ENCODE results near the gene SDSL. TPM values are rescaled to one million over a fixed set of nuclear protein-coding genes. Genes with fewer than 3 reads are reported as not detected.

SDSL gene
- total and polyA plus RNA-seq, 2 experiments from 2014 or later, result not detected

DNA sequence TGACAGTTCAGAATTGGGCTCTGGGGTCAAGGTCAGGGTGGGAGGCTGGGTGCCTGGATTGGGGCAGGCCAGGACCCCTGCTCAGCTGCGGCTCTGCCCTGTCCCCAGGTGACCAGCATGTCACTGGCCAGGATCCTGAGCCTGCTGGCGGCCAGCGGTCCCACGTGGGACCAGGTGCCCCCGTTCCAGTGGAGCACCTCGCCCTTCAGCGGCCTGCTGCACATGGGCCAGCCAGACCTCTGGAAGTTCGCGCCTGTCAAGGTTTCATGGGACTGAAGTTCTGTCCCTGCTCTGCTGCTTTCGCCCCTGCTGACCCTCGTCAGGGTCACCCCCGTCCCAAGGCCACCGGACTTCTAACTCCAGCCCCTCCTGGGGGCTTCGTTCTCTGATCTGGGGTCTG, 33.8 kb upstream of the SDSL start:
- H3K36me3 Mint-ChIP-seq (ENCODE audit: low read depth), result peaks cover 12% of the 10 kb centered on the region
- Histone ChIP-seq H3K27me3 (ENCODE audit: insufficient read depth) (no peaks in the 10 kb centered on the region), H3K9me2 (ENCODE audit: insufficient read depth) (no peaks in the 10 kb centered on the region; the same call in 1 of the 2 replicates), H4K20me1 (replicated peaks; ENCODE audit: insufficient read depth) (no peaks in the 10 kb centered on the region), H3K36me3 (ENCODE audit: insufficient read depth) (no peaks in the 10 kb centered on the region), H3K4me2 (no peak overlapping the region), H2AFZ (no peak overlapping the region), H3F3A (replicated peaks; ENCODE audit: low read depth) (0 out of 2 replicates have a peak, but pooled peaks cover 2% of the 10 kb centered on the region), H3K79me2 (replicated peaks; ENCODE audit: insufficient read depth) (no peaks in the 10 kb centered on the region), H3K4me3 (no peak overlapping the region), H3K27ac (ENCODE audit: low read depth) (no peak overlapping the region), H3K4me1 (ENCODE audit: insufficient read depth) (no peaks in the 10 kb centered on the region)
- TF ChIP-seq ZNF331 (CRISPR knock-in tag; IDR thresholded peaks at IDR 0.05; ENCODE audit: low read depth) (no peak), NANOG (IDR thresholded peaks at IDR 0.05; ENCODE audit: borderline replicate concordance) (no peak), STAT1 (IDR thresholded peaks at IDR 0.05; ENCODE audit: unreplicated experiment) (no peak), POLR2AphosphoS5 (IDR thresholded peaks at IDR 0.05; ENCODE audit: low read depth) (no peak), ZNF114 (CRISPR knock-in tag; IDR thresholded peaks at IDR 0.05) (no peak), CREB1 (CRISPR knock-in tag; IDR thresholded peaks at IDR 0.05; ENCODE audit: low read depth) (no peak), EZH2phosphoT487 (IDR thresholded peaks at IDR 0.05; ENCODE audit: unreplicated experiment) (no peak), JUNB (IDR thresholded peaks at IDR 0.05; ENCODE audit: unreplicated experiment) (no peak), EZH2 (IDR thresholded peaks at IDR 0.05; ENCODE audit: low read depth, unreplicated experiment) (no peak)
- TF ChIP-seq, protein P1, sequence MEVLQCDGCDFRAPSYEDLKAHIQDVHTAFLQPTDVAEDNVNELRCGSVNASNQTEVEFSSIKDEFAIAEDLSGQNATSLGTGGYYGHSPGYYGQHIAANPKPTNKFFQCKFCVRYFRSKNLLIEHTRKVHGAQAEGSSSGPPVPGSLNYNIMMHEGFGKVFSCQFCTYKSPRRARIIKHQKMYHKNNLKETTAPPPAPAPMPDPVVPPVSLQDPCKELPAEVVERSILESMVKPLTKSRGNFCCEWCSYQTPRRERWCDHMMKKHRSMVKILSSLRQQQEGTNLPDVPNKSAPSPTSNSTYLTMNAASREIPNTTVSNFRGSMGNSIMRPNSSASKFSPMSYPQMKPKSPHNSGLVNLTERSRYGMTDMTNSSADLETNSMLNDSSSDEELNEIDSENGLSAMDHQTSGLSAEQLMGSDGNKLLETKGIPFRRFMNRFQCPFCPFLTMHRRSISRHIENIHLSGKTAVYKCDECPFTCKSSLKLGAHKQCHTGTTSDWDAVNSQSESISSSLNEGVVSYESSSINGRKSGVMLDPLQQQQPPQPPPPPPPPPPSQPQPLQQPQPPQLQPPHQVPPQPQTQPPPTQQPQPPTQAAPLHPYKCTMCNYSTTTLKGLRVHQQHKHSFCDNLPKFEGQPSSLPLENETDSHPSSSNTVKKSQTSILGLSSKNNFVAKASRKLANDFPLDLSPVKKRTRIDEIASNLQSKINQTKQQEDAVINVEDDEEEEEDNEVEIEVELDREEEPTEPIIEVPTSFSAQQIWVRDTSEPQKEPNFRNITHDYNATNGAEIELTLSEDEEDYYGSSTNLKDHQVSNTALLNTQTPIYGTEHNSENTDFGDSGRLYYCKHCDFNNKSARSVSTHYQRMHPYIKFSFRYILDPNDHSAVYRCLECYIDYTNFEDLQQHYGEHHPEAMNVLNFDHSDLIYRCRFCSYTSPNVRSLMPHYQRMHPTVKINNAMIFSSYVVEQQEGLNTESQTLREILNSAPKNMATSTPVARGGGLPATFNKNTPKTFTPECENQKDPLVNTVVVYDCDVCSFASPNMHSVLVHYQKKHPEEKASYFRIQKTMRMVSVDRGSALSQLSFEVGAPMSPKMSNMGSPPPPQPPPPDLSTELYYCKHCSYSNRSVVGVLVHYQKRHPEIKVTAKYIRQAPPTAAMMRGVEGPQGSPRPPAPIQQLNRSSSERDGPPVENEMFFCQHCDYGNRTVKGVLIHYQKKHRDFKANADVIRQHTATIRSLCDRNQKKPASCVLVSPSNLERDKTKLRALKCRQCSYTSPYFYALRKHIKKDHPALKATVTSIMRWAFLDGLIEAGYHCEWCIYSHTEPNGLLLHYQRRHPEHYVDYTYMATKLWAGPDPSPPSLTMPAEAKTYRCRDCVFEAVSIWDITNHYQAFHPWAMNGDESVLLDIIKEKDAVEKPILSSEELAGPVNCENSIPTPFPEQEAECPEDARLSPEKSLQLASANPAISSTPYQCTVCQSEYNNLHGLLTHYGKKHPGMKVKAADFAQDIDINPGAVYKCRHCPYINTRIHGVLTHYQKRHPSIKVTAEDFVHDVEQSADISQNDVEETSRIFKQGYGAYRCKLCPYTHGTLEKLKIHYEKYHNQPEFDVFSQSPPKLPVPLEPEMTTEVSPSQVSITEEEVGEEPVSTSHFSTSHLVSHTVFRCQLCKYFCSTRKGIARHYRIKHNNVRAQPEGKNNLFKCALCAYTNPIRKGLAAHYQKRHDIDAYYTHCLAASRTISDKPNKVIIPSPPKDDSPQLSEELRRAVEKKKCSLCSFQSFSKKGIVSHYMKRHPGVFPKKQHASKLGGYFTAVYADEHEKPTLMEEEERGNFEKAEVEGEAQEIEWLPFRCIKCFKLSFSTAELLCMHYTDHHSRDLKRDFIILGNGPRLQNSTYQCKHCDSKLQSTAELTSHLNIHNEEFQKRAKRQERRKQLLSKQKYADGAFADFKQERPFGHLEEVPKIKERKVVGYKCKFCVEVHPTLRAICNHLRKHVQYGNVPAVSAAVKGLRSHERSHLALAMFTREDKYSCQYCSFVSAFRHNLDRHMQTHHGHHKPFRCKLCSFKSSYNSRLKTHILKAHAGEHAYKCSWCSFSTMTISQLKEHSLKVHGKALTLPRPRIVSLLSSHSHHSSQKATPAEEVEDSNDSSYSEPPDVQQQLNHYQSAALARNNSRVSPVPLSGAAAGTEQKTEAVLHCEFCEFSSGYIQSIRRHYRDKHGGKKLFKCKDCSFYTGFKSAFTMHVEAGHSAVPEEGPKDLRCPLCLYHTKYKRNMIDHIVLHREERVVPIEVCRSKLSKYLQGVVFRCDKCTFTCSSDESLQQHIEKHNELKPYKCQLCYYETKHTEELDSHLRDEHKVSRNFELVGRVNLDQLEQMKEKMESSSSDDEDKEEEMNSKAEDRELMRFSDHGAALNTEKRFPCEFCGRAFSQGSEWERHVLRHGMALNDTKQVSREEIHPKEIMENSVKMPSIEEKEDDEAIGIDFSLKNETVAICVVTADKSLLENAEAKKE (CRISPR knock-in tag; IDR thresholded peaks at IDR 0.05), result no peak
- TF ChIP-seq, protein P2, sequence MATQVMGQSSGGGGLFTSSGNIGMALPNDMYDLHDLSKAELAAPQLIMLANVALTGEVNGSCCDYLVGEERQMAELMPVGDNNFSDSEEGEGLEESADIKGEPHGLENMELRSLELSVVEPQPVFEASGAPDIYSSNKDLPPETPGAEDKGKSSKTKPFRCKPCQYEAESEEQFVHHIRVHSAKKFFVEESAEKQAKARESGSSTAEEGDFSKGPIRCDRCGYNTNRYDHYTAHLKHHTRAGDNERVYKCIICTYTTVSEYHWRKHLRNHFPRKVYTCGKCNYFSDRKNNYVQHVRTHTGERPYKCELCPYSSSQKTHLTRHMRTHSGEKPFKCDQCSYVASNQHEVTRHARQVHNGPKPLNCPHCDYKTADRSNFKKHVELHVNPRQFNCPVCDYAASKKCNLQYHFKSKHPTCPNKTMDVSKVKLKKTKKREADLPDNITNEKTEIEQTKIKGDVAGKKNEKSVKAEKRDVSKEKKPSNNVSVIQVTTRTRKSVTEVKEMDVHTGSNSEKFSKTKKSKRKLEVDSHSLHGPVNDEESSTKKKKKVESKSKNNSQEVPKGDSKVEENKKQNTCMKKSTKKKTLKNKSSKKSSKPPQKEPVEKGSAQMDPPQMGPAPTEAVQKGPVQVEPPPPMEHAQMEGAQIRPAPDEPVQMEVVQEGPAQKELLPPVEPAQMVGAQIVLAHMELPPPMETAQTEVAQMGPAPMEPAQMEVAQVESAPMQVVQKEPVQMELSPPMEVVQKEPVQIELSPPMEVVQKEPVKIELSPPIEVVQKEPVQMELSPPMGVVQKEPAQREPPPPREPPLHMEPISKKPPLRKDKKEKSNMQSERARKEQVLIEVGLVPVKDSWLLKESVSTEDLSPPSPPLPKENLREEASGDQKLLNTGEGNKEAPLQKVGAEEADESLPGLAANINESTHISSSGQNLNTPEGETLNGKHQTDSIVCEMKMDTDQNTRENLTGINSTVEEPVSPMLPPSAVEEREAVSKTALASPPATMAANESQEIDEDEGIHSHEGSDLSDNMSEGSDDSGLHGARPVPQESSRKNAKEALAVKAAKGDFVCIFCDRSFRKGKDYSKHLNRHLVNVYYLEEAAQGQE (IDR thresholded peaks at IDR 0.05; ENCODE audit: unreplicated experiment), result no peak
- TF ChIP-seq, protein P3, sequence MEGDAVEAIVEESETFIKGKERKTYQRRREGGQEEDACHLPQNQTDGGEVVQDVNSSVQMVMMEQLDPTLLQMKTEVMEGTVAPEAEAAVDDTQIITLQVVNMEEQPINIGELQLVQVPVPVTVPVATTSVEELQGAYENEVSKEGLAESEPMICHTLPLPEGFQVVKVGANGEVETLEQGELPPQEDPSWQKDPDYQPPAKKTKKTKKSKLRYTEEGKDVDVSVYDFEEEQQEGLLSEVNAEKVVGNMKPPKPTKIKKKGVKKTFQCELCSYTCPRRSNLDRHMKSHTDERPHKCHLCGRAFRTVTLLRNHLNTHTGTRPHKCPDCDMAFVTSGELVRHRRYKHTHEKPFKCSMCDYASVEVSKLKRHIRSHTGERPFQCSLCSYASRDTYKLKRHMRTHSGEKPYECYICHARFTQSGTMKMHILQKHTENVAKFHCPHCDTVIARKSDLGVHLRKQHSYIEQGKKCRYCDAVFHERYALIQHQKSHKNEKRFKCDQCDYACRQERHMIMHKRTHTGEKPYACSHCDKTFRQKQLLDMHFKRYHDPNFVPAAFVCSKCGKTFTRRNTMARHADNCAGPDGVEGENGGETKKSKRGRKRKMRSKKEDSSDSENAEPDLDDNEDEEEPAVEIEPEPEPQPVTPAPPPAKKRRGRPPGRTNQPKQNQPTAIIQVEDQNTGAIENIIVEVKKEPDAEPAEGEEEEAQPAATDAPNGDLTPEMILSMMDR (conservative IDR thresholded peaks at IDR 0.05; ENCODE audit: low read depth in 2 of 2), result no peak
- TF ChIP-seq, protein P4, sequence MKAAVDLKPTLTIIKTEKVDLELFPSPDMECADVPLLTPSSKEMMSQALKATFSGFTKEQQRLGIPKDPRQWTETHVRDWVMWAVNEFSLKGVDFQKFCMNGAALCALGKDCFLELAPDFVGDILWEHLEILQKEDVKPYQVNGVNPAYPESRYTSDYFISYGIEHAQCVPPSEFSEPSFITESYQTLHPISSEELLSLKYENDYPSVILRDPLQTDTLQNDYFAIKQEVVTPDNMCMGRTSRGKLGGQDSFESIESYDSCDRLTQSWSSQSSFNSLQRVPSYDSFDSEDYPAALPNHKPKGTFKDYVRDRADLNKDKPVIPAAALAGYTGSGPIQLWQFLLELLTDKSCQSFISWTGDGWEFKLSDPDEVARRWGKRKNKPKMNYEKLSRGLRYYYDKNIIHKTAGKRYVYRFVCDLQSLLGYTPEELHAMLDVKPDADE (IDR thresholded peaks at IDR 0.05), result no peak
- no peak overlapping the region for H3K4me3 Mint-ChIP-seq
- H3K27me3 Mint-ChIP-seq (ENCODE audit: insufficient read depth, low read depth, poor library complexity), result peaks cover 3% of the 10 kb centered on the region
- no peaks in the 10 kb centered on the region; the same call in 2 of the 3 replicates for H3K9me3 Mint-ChIP-seq
- ATAC-seq (no peak), DNase-seq (ENCODE audit: low spot score) (no peak)
- no peaks in the 10 kb centered on the region for H3K4me1 Mint-ChIP-seq
- no peak overlapping the region for H3K27ac Mint-ChIP-seq

Data from GM23338 (cell line).